Gastrocnemius medialis (tissue), 4 donors: Measurements from ENCODE around the gene GRK1. TPM values are rescaled to one million over a fixed set of nuclear protein-coding genes. Genes with fewer than 3 reads are reported as not detected.

ENCODE experiments used
- ATAC-seq, 2 donors: fragments of 150-250 bp; one replicate each; pipeline ENCODE4 v1.9.1; 2016
- DNase-seq, 2 donors: peaks; one replicate each; pipeline ENCODE4 v3.0.0-alpha.2; 2019
- H3K27ac ChIP-seq, 4 donors: fragments of 200-600 bp; sonication (generic); 1 replicate in 1 of 4; 2 replicates in 3 of 4; pipeline ENCODE4 v1.5.1; 2016 to 2018; ENCODE audit warnings: mild to moderate bottlenecking in 2 of 4, moderate library complexity in 1 of 4
- H3K27me3 ChIP-seq, 3 donors: fragments of 200-600 bp; sonication (generic) in 2 of 3; 1 replicate in 1 of 3; 2 replicates in 2 of 3; pipeline versions ENCODE4 v1.5.1 to v1.6.0; 2016 to 2019; ENCODE audit warnings: mild to moderate bottlenecking in 1 of 3, moderate library complexity in 1 of 3
- H3K36me3 ChIP-seq, 2 donors: fragments of 200-600 bp; sonication (generic) in 1 of 2; one replicate each; pipeline ENCODE4 v1.5.1; 2017 to 2018
- H3K4me1 ChIP-seq, 2 donors: fragments of 200-600 bp; sonication (generic) in 1 of 2; one replicate each; pipeline ENCODE4 v1.5.1; 2016 to 2017; ENCODE audit warnings: mild to moderate bottlenecking in 2 of 2
- H3K4me3 ChIP-seq, 4 donors: fragments of 200-600 bp; sonication (generic) in 3 of 4; 1 replicate in 1 of 4; 2 replicates in 3 of 4; pipeline ENCODE4 v1.5.1; 2016 to 2019; ENCODE audit warnings: mild to moderate bottlenecking in 2 of 4
- H3K9me3 ChIP-seq, 3 donors: fragments of 200-600 bp; sonication (generic) in 2 of 3; 1 replicate in 1 of 3; 2 replicates in 2 of 3; pipeline ENCODE4 v1.5.1; 2016 to 2019
- CTCF ChIP-seq, 5 experiments: fragments of 450-650 bp in 3 of 5; fragments of 200-600 bp in 2 of 5; sonication (generic) in 2 of 5; IDR thresholded peaks in 4 of 5; conservative IDR thresholded peaks in 1 of 5; 1 replicate in 4 of 5; 2 replicates in 1 of 5; pipeline ENCODE4 v1.5.1; 2016 to 2019; ENCODE audit warnings: antibody characterized with exemption in 5 of 5, mild to moderate bottlenecking in 3 of 5, moderate library complexity in 3 of 5
- POLR2A ChIP-seq, 2 donors: fragments of 450-650 bp; IDR thresholded peaks; one replicate each; pipeline ENCODE4 v1.6.1; 2017; ENCODE audit warnings: antibody characterized with exemption in 2 of 2, mild to moderate bottlenecking in 2 of 2, moderate library complexity in 2 of 2
- in situ Hi-C, 4 donors: fragments of 200-750 bp; cut with MboI; loops; one replicate each; pipeline versions ENCODE4 v1.15.0 to v1.8.0; 2017; ENCODE audit warnings: low sequenced_read_pairs in 4 of 4
- intact Hi-C: fragments of 100-400 bp; cut with DNase I; formaldehyde crosslinking; loops from one replicate; pipeline ENCODE4 v1.15.1; 2023; ENCODE audit warnings: low total_unique reads
- total RNA-seq, 4 donors: library from RNA; depleted of rRNA; stranded (reverse); fragments of >200 nt; gene quantifications; one replicate each; pipeline versions ENCODE4 v1.1.0 to v1.2.3, GENCODE V29; 2016

GRK1 gene
- total RNA-seq, 4 donors from 2014 or later = 0.10 TPM; not detected in 3

- DNase-seq = no peak
- intact Hi-C loops = no loop called here
- no peak overlapping the region for H3K27ac ChIP-seq
- H3K4me3 ChIP-seq = no peak overlapping the region
- TF ChIP-seq CTCF (IDR thresholded peaks at IDR 0.05 in 4 of 5, conservative IDR thresholded peaks at IDR 0.05 in 1 of 5) (no peak), POLR2A (IDR thresholded peaks at IDR 0.05) (no peak)
- no peaks in the 10 kb centered on the region for H3K9me3 ChIP-seq
- no peaks in the 10 kb centered on the region for H3K36me3 ChIP-seq
- H3K4me1 ChIP-seq = no peaks in the 10 kb centered on the region
- no peaks in the 10 kb centered on the region for H3K27me3 ChIP-seq
- in situ Hi-C loops = no loop called here
- no peak for ATAC-seq
Measured at GRCh38 chr13:113746143-113746525, 79.1 kb downstream of the GRK1 start.

- Histone ChIP-seq H3K27me3 (no peaks in the 10 kb centered on the region), H3K4me1 (no peaks in the 10 kb centered on the region), H3K36me3 (no peaks in the 10 kb centered on the region), H3K4me3 (no peak overlapping the region), H3K27ac (no peak overlapping the region), H3K9me3 (no peaks in the 10 kb centered on the region)
- in situ Hi-C loops (no loop called here), intact Hi-C loops (no loop called here)
- DNase-seq = no peak
- ATAC-seq = no peak
- TF ChIP-seq CTCF (IDR thresholded peaks at IDR 0.05 in 4 of 5, conservative IDR thresholded peaks at IDR 0.05 in 1 of 5) = no peak
- no peak for TF ChIP-seq POLR2A (IDR thresholded peaks at IDR 0.05)
Measured at GRCh38 chr13:113746671-113747070, 79.7 kb downstream of the GRK1 start.

- in situ Hi-C loops = no loop called here
- Histone ChIP-seq H3K36me3 (no peaks in the 10 kb centered on the region), H3K27me3 (no peaks in the 10 kb centered on the region), H3K9me3 (no peaks in the 10 kb centered on the region), H3K4me1 (no peaks in the 10 kb centered on the region), H3K27ac (no peak overlapping the region), H3K4me3 (no peak overlapping the region)
- intact Hi-C loops = no loop called here
- no peak for TF ChIP-seq POLR2A (IDR thresholded peaks at IDR 0.05)
- no peak for TF ChIP-seq CTCF (IDR thresholded peaks at IDR 0.05 in 4 of 5, conservative IDR thresholded peaks at IDR 0.05 in 1 of 5)
- DNase-seq = no peak
- ATAC-seq = no peak
Measured at GRCh38 chr13:113747291-113747833, 80.3 kb downstream of the GRK1 start.

GRCh38 chr13:113748101-113748861 is 81.3 kb downstream of the GRK1 start:
- Histone ChIP-seq H3K9me3 (no peaks in the 10 kb centered on the region), H3K36me3 (no peaks in the 10 kb centered on the region), H3K27me3 (no peaks in the 10 kb centered on the region), H3K4me3 (no peak overlapping the region), H3K27ac (no peak overlapping the region), H3K4me1 (no peaks in the 10 kb centered on the region)
- intact Hi-C loops = no loop called here
- ATAC-seq (peak in 1 of 2 donors; percentile 24), DNase-seq (peak in 1 of 2 donors; percentile 33)
- TF ChIP-seq POLR2A (IDR thresholded peaks at IDR 0.05) = no peak
- no peak for TF ChIP-seq CTCF (IDR thresholded peaks at IDR 0.05 in 4 of 5, conservative IDR thresholded peaks at IDR 0.05 in 1 of 5)
- in situ Hi-C loops = no loop called here
